Measurements from ENCODE around the gene SLC22A23.

SLC22A23 gene

DNA sequence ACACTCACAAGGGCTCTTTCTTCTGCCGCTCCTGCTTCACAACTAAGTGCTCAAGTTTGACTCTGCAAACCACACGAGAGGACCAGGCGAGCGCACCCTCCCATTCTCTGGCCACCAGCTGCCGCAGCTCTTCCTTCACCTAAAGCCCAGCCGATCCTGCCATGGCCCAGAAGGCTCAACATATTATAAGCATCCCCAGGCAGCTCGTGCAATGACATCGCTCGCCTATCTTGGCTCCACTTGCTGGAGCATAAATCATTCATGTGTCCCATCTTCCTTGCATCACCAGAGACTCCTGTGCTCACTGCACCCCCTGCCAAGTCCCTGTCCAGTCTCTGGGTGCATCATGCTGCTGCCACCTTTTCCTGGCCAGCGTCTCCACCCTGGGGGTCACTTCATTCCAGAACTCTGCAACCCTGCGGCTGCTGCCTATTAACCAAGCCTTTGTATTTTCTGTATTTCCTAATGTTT, 139.1 kb downstream of the SLC22A23 start:
- ChIA-PET CTCF (interaction anchor here (0.7 kb wide), 1 partner anchor 215 kb away, joined by 3 read pairs; no protein-coding TSS in a partner anchor), POLR2A (no interaction called here)
- H3K4me1 ChIP-seq (ENCODE audit: control insufficient read depth, insufficient read depth, low read length): no peaks in the 10 kb centered on the region

GRCh38 chr6:3316818-3317217, 140.0 kb downstream of the SLC22A23 start:
- TF ChIP-seq HOXA7 (CRISPR knock-in tag; IDR thresholded peaks at IDR 0.05; ENCODE audit: borderline replicate concordance) (no peak), ZNF639 (tag by site-specific recombination; IDR thresholded peaks at IDR 0.05) (no peak), TRIM28 (IDR thresholded peaks at IDR 0.05; ENCODE audit: borderline replicate concordance, low read length) (no peak), KLF9 (tag by site-specific recombination; IDR thresholded peaks at IDR 0.05; ENCODE audit: low read depth) (no peak), BCL11B (tag by site-specific recombination; IDR thresholded peaks at IDR 0.05; ENCODE audit: low read depth) (no peak), ZNF311 (tag by site-specific recombination; IDR thresholded peaks at IDR 0.05; ENCODE audit: borderline replicate concordance) (no peak), WT1 (tag by site-specific recombination; IDR thresholded peaks at IDR 0.05) (no peak), ZNF830 (tag by site-specific recombination; IDR thresholded peaks at IDR 0.05; ENCODE audit: low read depth) (no peak), ZNF621 (tag by site-specific recombination; IDR thresholded peaks at IDR 0.05) (no peak), HOXD13 (CRISPR knock-in tag; IDR thresholded peaks at IDR 0.05; ENCODE audit: borderline replicate concordance) (no peak), ZNF624 (tag by site-specific recombination; IDR thresholded peaks at IDR 0.05) (no peak), ZNF404 (tag by site-specific recombination; IDR thresholded peaks at IDR 0.05) (no peak), YY1 (tag by site-specific recombination; IDR thresholded peaks at IDR 0.05) (no peak), ZNF214 (tag by site-specific recombination; IDR thresholded peaks at IDR 0.05; ENCODE audit: borderline replicate concordance) (no peak), ZNF791 (tag by site-specific recombination; IDR thresholded peaks at IDR 0.05) (no peak), OSR2 (tag by site-specific recombination; IDR thresholded peaks at IDR 0.05) (no peak), ZFP41 (tag by site-specific recombination; IDR thresholded peaks at IDR 0.05; ENCODE audit: borderline replicate concordance) (no peak), ZNF544 (tag by site-specific recombination; IDR thresholded peaks at IDR 0.05) (no peak)
- TF ChIP-seq, protein P1, sequence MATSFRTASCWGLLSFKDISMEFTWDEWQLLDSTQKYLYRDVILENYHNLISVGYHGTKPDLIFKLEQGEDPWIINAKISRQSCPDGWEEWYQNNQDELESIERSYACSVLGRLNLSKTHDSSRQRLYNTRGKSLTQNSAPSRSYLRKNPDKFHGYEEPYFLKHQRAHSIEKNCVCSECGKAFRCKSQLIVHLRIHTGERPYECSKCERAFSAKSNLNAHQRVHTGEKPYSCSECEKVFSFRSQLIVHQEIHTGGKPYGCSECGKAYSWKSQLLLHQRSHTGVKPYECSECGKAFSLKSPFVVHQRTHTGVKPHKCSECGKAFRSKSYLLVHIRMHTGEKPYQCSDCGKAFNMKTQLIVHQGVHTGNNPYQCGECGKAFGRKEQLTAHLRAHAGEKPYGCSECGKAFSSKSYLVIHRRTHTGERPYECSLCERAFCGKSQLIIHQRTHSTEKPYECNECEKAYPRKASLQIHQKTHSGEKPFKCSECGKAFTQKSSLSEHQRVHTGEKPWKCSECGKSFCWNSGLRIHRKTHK (tag by site-specific recombination; IDR thresholded peaks at IDR 0.05): no peak
- Histone ChIP-seq H3K9me3 (ENCODE audit: control insufficient read depth, insufficient read depth, low read depth, low read length) (no peaks in the 10 kb centered on the region), H3K4me3 (ENCODE audit: low read depth, low read length) (no peak overlapping the region), H3K4me1 (ENCODE audit: control insufficient read depth, insufficient read depth, low read length) (no peaks in the 10 kb centered on the region), H3K27ac (ENCODE audit: extremely low read depth, low read depth, low read length) (no peak overlapping the region), H3K36me3 (ENCODE audit: control insufficient read depth in 2 of 2, insufficient read depth in 1 of 2, low read length in 2 of 2) (peaks cover 0 to 11% of the 10 kb centered on the region in 2 experiments; a peak in 1 of 3 replicates)
- ChIA-PET POLR2A (no interaction called here), CTCF (no interaction called here)

More for the DNA sequence above, 139.1 kb downstream of the SLC22A23 start:
- Histone ChIP-seq H3K27ac (ENCODE audit: extremely low read depth, low read depth, low read length) (no peak overlapping the region), H3K36me3 (ENCODE audit: control insufficient read depth in 2 of 2, insufficient read depth in 1 of 2, low read length in 2 of 2) (peaks cover 0 to 11% of the 10 kb centered on the region in 2 experiments; a peak in 1 of 3 replicates), H3K4me3 (ENCODE audit: low read depth, low read length) (no peak overlapping the region), H3K9me3 (ENCODE audit: control insufficient read depth, insufficient read depth, low read depth, low read length) (no peaks in the 10 kb centered on the region)
- TF ChIP-seq ZNF518A (tag by site-specific recombination; conservative IDR thresholded peaks at IDR 0.05; ENCODE audit: low read depth) (no peak), ZNF404 (tag by site-specific recombination; IDR thresholded peaks at IDR 0.05) (no peak), ZIC2 (tag by site-specific recombination; IDR thresholded peaks at IDR 0.05) (peak; percentile 72), GLIS1 (tag by site-specific recombination; IDR thresholded peaks at IDR 0.05) (peak; percentile 69)
